OCI-LY1 (cell line): ENCODE results near the gene SLC9A9.

Experiments used
- H2AFZ ChIP-seq: fragments of 200-600 bp; sonication (generic), shearing (Covaris generic); 2 replicates; pipeline ENCODE4 v1.6.0; 2014; ENCODE audit warnings: antibody characterized with exemption, mild to moderate bottlenecking, low read length
- H3F3A ChIP-seq: fragments of 200-600 bp; sonication (generic), shearing (Covaris generic); 2 replicates; pipeline ENCODE4 v1.6.0; 2014; ENCODE audit warnings: mild to moderate bottlenecking, antibody characterized with exemption, low read length, moderate library complexity; ENCODE audit not compliant: insufficient read depth
- H3K27ac ChIP-seq: fragments of 200-600 bp; sonication (generic); 2 replicates; pipeline ENCODE4 v1.5.1; 2014; ENCODE audit warnings: low read length, mixed run types, mild to moderate bottlenecking, low read depth; ENCODE audit not compliant: poor library complexity, severe bottlenecking
- H3K27me3 ChIP-seq: fragments of 200-600 bp; sonication (generic); 2 replicates; pipeline ENCODE4 v1.6.0; 2014; ENCODE audit warnings: antibody characterized with exemption, mild to moderate bottlenecking, low read length, moderate library complexity; ENCODE audit not compliant: insufficient read depth
- H3K36me3 ChIP-seq: fragments of 200-600 bp; sonication (generic); 2 replicates; pipeline ENCODE4 v1.6.1; 2014; ENCODE audit warnings: mild to moderate bottlenecking, antibody characterized with exemption, low read length, moderate library complexity, mixed read lengths; ENCODE audit not compliant: insufficient read depth
- H3K4me1 ChIP-seq: fragments of 200-600 bp; sonication (generic); 2 replicates; pipeline ENCODE4 v1.5.1; 2014; ENCODE audit warnings: mild to moderate bottlenecking, low read length, moderate library complexity; ENCODE audit not compliant: insufficient read depth, severe bottlenecking
- H3K4me2 ChIP-seq: fragments of 200-600 bp; sonication (generic), shearing (Covaris generic); 2 replicates; pipeline ENCODE4 v1.6.1; 2014; ENCODE audit warnings: low read length
- H3K4me3 ChIP-seq: fragments of 200-600 bp; sonication (generic); 2 replicates; pipeline ENCODE4 v1.5.1; 2014; ENCODE audit warnings: low read length, low read depth, mild to moderate bottlenecking, mixed read lengths; ENCODE audit not compliant: poor library complexity, severe bottlenecking
- H3K79me2 ChIP-seq: fragments of 200-600 bp; shearing (Covaris generic); 2 replicates; pipeline ENCODE4 v1.6.1; 2016; ENCODE audit warnings: mixed run types, low read length, mixed read lengths; ENCODE audit not compliant: insufficient read depth
- H3K9ac ChIP-seq: fragments of 200-600 bp; sonication (generic), shearing (Covaris generic); 2 replicates; pipeline ENCODE4 v1.6.1; 2014; ENCODE audit warnings: mild to moderate bottlenecking, low read length, mixed read lengths
- H3K9me2 ChIP-seq: fragments of 200-600 bp; sonication (generic), shearing (Covaris generic); 2 replicates; pipeline ENCODE4 v1.6.1; 2014; ENCODE audit warnings: low read depth, mild to moderate bottlenecking, low read length, mixed read lengths
- H3K9me3 ChIP-seq: fragments of 200-600 bp; shearing (Covaris generic); 2 replicates; pipeline ENCODE4 v1.6.1; 2014; ENCODE audit warnings: low read length, mixed read lengths
- H4K20me1 ChIP-seq: fragments of 200-600 bp; sonication (generic), shearing (Covaris generic); 2 replicates; pipeline ENCODE4 v1.6.0; 2016; ENCODE audit warnings: mild to moderate bottlenecking, low read length; ENCODE audit not compliant: insufficient read depth
- EZH2 ChIP-seq: fragments of 200-600 bp; sonication (generic), shearing (Covaris generic); IDR thresholded peaks from 2 replicates; pipeline ENCODE4 v1.8.0; 2017; ENCODE audit warnings: borderline replicate concordance, mixed run types, mild to moderate bottlenecking, antibody characterized with exemption, low read length, moderate library complexity, mixed read lengths
- TF ChIP-seq, protein P1 (sequence below): fragments of 200-600 bp; sonication (generic), shearing (Covaris generic); IDR thresholded peaks from 2 replicates; pipeline ENCODE4 v1.5.1; 2017; ENCODE audit warnings: mild to moderate bottlenecking, antibody characterized with exemption, low read length, moderate library complexity, mixed read lengths

SLC9A9 gene

DNA sequence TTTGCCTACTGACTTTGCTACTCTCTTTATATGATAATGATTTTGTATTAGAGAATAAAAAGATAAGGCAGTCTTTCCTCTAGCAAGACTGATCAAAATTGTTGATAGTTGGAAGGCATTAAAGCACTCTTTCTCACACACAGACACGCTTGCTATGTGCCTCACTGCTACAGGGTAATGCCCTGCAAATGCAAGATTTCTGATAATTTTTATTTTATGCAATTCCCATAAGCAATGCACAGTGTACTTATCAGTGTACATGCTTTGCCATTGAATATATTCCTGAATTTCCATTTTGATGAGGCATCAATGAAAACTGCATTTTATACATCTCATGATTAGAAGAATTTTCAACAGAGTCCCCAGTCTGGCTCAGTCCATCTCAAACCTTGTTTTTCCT lies 465.5 kb downstream of the SLC9A9 start:
- no peak overlapping the region for H2AFZ ChIP-seq

GRCh38 chr3:143380449-143380848 lies 467.8 kb downstream of the SLC9A9 start:
- no peak overlapping the region for H3K27ac ChIP-seq
- no peaks in the 10 kb centered on the region for H3K9me2 ChIP-seq
- H3K27me3 ChIP-seq = no peaks in the 10 kb centered on the region
- no peak overlapping the region for H2AFZ ChIP-seq
- TF ChIP-seq EZH2 = no peak
- TF ChIP-seq, protein P1, sequence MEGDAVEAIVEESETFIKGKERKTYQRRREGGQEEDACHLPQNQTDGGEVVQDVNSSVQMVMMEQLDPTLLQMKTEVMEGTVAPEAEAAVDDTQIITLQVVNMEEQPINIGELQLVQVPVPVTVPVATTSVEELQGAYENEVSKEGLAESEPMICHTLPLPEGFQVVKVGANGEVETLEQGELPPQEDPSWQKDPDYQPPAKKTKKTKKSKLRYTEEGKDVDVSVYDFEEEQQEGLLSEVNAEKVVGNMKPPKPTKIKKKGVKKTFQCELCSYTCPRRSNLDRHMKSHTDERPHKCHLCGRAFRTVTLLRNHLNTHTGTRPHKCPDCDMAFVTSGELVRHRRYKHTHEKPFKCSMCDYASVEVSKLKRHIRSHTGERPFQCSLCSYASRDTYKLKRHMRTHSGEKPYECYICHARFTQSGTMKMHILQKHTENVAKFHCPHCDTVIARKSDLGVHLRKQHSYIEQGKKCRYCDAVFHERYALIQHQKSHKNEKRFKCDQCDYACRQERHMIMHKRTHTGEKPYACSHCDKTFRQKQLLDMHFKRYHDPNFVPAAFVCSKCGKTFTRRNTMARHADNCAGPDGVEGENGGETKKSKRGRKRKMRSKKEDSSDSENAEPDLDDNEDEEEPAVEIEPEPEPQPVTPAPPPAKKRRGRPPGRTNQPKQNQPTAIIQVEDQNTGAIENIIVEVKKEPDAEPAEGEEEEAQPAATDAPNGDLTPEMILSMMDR = no peak
- no peaks in the 10 kb centered on the region for H3K4me1 ChIP-seq
- no peaks in the 10 kb centered on the region for H3K79me2 ChIP-seq
- no peaks in the 10 kb centered on the region for H3K9me3 ChIP-seq
- H3F3A ChIP-seq = no peaks in the 10 kb centered on the region
- H3K36me3 ChIP-seq = peaks cover 5% of the 10 kb centered on the region; the same call in 1 of the 2 replicates
- no peaks in the 10 kb centered on the region for H4K20me1 ChIP-seq
- H3K9ac ChIP-seq = no peak overlapping the region
- no peak overlapping the region for H3K4me2 ChIP-seq
- no peak overlapping the region for H3K4me3 ChIP-seq

More for the DNA sequence above, 465.5 kb downstream of the SLC9A9 start:
- H3K27ac ChIP-seq = no peak overlapping the region
- no peaks in the 10 kb centered on the region for H3F3A ChIP-seq
- no peaks in the 10 kb centered on the region for H3K27me3 ChIP-seq
- H3K9me3 ChIP-seq = no peaks in the 10 kb centered on the region
- H3K36me3 ChIP-seq = peaks cover 5% of the 10 kb centered on the region; the same call in 1 of the 2 replicates
- H3K4me2 ChIP-seq = no peak overlapping the region
- no peaks in the 10 kb centered on the region for H4K20me1 ChIP-seq
- H3K79me2 ChIP-seq = no peaks in the 10 kb centered on the region
- H3K9me2 ChIP-seq = no peaks in the 10 kb centered on the region
- H3K4me3 ChIP-seq = no peak overlapping the region
- no peak overlapping the region for H3K9ac ChIP-seq
- no peaks in the 10 kb centered on the region for H3K4me1 ChIP-seq
- no peak for TF ChIP-seq EZH2
- TF ChIP-seq, protein P1 = no peak

- peaks cover 3% of the 10 kb centered on the region; the same call in 1 of the 2 replicates for H3K36me3 ChIP-seq
- TF ChIP-seq EZH2 = no peak
- TF ChIP-seq, protein P1 = no peak
- H3K9me2 ChIP-seq = no peaks in the 10 kb centered on the region
- no peak overlapping the region for H2AFZ ChIP-seq
- H3K9ac ChIP-seq = no peak overlapping the region
- H3K4me1 ChIP-seq = no peaks in the 10 kb centered on the region
- no peak overlapping the region for H3K4me3 ChIP-seq
- no peak overlapping the region for H3K27ac ChIP-seq
- H3K4me2 ChIP-seq = no peak overlapping the region
- H3K27me3 ChIP-seq = no peaks in the 10 kb centered on the region
- H3K79me2 ChIP-seq = no peaks in the 10 kb centered on the region
- H3F3A ChIP-seq = no peaks in the 10 kb centered on the region
- no peaks in the 10 kb centered on the region for H4K20me1 ChIP-seq
- no peaks in the 10 kb centered on the region for H3K9me3 ChIP-seq
These were observed 472.6 kb downstream of the SLC9A9 start for GRCh38 chr3:143375698-143376097.
